ENCODE measurements around the gene TOP1.
"Not testable (repeated sequence)": the region's sequence is repeated elsewhere in the genome, so short reads cannot be mapped to it uniquely, and the experiment has no call there.

Gene TOP1

GRCh38 chr20:40993794-40994540, 34.7 kb upstream of the TOP1 start:
- no peak overlapping the region for H3K4me3 Mint-ChIP-seq
- H3K27me3 Mint-ChIP-seq = peaks cover 8% of the 10 kb centered on the region
- no peaks in the 10 kb centered on the region for H3K9me3 Mint-ChIP-seq
- H3K4me1 Mint-ChIP-seq = peaks cover 16% of the 10 kb centered on the region
- no peak overlapping the region for H3K27ac Mint-ChIP-seq (ENCODE audit: low read depth)
- DNase-seq (ENCODE audit: low spot score in 2 of 2) (no peak), ATAC-seq (replicated peaks; ENCODE audit: extremely low read depth, poor library complexity, severe bottlenecking) (no peak)
- peaks cover 3% of the 10 kb centered on the region for H3K36me3 Mint-ChIP-seq (ENCODE audit: insufficient read depth)

GRCh38 chr20:40996326-40996725, 32.3 kb upstream of the TOP1 start:
- no peak for DNase-seq (ENCODE audit: low spot score in 2 of 2)
- H3K27ac Mint-ChIP-seq (ENCODE audit: low read depth) = no peak overlapping the region
- no peak overlapping the region for H3K4me3 Mint-ChIP-seq
- ATAC-seq (replicated peaks; ENCODE audit: extremely low read depth, poor library complexity, severe bottlenecking) = no peak
- H3K36me3 Mint-ChIP-seq (ENCODE audit: insufficient read depth) = peaks cover 2% of the 10 kb centered on the region
- no peaks in the 10 kb centered on the region for H3K9me3 Mint-ChIP-seq
- H3K4me1 Mint-ChIP-seq = peaks cover 5% of the 10 kb centered on the region
- H3K27me3 Mint-ChIP-seq = peaks cover 8% of the 10 kb centered on the region

- no peaks in the 10 kb centered on the region for H3K9me3 Mint-ChIP-seq
- no peak overlapping the region for H3K4me3 Mint-ChIP-seq
- H3K27ac Mint-ChIP-seq (ENCODE audit: low read depth) = no peak overlapping the region
- H3K4me1 Mint-ChIP-seq = no peaks in the 10 kb centered on the region
- H3K36me3 Mint-ChIP-seq (ENCODE audit: insufficient read depth) = peaks cover under 1% of the 10 kb centered on the region
- ATAC-seq (replicated peaks; ENCODE audit: extremely low read depth, poor library complexity, severe bottlenecking) (no peak), DNase-seq (ENCODE audit: low spot score in 2 of 2) (no peak)
- H3K27me3 Mint-ChIP-seq = peaks cover 8% of the 10 kb centered on the region
Measured at GRCh38 chr20:40997116-40997515, 31.5 kb upstream of the TOP1 start.

GRCh38 chr20:40999841-41000240, 28.8 kb upstream of the TOP1 start:
- Mint-ChIP-seq H3K27me3 (peaks cover 8% of the 10 kb centered on the region), H3K4me1 (peaks cover 9% of the 10 kb centered on the region), H3K4me3 (no peak overlapping the region), H3K36me3 (ENCODE audit: insufficient read depth) (no peaks in the 10 kb centered on the region), H3K9me3 (no peaks in the 10 kb centered on the region), H3K27ac (ENCODE audit: low read depth) (no peak overlapping the region)
- ATAC-seq (replicated peaks; ENCODE audit: extremely low read depth, poor library complexity, severe bottlenecking) (no peak), DNase-seq (ENCODE audit: low spot score in 2 of 2) (no peak)

- ATAC-seq (replicated peaks; ENCODE audit: extremely low read depth, poor library complexity, severe bottlenecking) = no peak
- no peaks in the 10 kb centered on the region for H3K36me3 Mint-ChIP-seq (ENCODE audit: insufficient read depth)
- H3K4me3 Mint-ChIP-seq = no peak overlapping the region
- H3K27ac Mint-ChIP-seq (ENCODE audit: low read depth) = no peak overlapping the region
- H3K4me1 Mint-ChIP-seq = peaks cover 9% of the 10 kb centered on the region
- H3K9me3 Mint-ChIP-seq = no peaks in the 10 kb centered on the region
- DNase-seq (ENCODE audit: low spot score in 2 of 2) = no peak
- H3K27me3 Mint-ChIP-seq = peaks cover 8% of the 10 kb centered on the region
Measured at GRCh38 chr20:41000628-41001027, 28.0 kb upstream of the TOP1 start.

GRCh38 chr20:41001497-41001896, 27.1 kb upstream of the TOP1 start:
- H3K9me3 Mint-ChIP-seq = no peaks in the 10 kb centered on the region
- H3K27me3 Mint-ChIP-seq = peaks cover 8% of the 10 kb centered on the region
- H3K36me3 Mint-ChIP-seq (ENCODE audit: insufficient read depth) = no peaks in the 10 kb centered on the region
- ATAC-seq (replicated peaks; ENCODE audit: extremely low read depth, poor library complexity, severe bottlenecking) (no peak), DNase-seq (ENCODE audit: low spot score in 2 of 2) (no peak)
- H3K4me1 Mint-ChIP-seq = peaks cover 9% of the 10 kb centered on the region
- H3K4me3 Mint-ChIP-seq = no peak overlapping the region
- no peak overlapping the region for H3K27ac Mint-ChIP-seq (ENCODE audit: low read depth)

GRCh38 chr20:41002842-41003142, 25.8 kb upstream of the TOP1 start:
- no peaks in the 10 kb centered on the region for H3K9me3 Mint-ChIP-seq
- ATAC-seq (replicated peaks; ENCODE audit: extremely low read depth, poor library complexity, severe bottlenecking) (no peak), DNase-seq (ENCODE audit: low spot score in 2 of 2) (no peak)
- H3K36me3 Mint-ChIP-seq (ENCODE audit: insufficient read depth) = no peaks in the 10 kb centered on the region
- no peaks in the 10 kb centered on the region for H3K27me3 Mint-ChIP-seq
- no peak overlapping the region for H3K4me3 Mint-ChIP-seq
- peaks cover 13% of the 10 kb centered on the region for H3K4me1 Mint-ChIP-seq
- H3K27ac Mint-ChIP-seq (ENCODE audit: low read depth) = no peak overlapping the region

GRCh38 chr20:41003143-41003935, 25.3 kb upstream of the TOP1 start:
- peak; percentile 95 for ATAC-seq (replicated peaks; ENCODE audit: extremely low read depth, poor library complexity, severe bottlenecking)
- H3K9me3 Mint-ChIP-seq = no peaks in the 10 kb centered on the region
- peaks cover 18% of the 10 kb centered on the region for H3K4me1 Mint-ChIP-seq
- peak; percentile 40 to 47 for DNase-seq (ENCODE audit: low spot score in 2 of 2)
- H3K36me3 Mint-ChIP-seq (ENCODE audit: insufficient read depth) = no peaks in the 10 kb centered on the region
- no peaks in the 10 kb centered on the region for H3K27me3 Mint-ChIP-seq
- peak overlapping the region; percentile 90 for H3K27ac Mint-ChIP-seq (ENCODE audit: low read depth)
- peak overlapping the region; percentile 63 for H3K4me3 Mint-ChIP-seq

GRCh38 chr20:41003936-41004294, 24.7 kb upstream of the TOP1 start:
- peaks cover 22% of the 10 kb centered on the region for H3K4me1 Mint-ChIP-seq
- H3K27me3 Mint-ChIP-seq; H3K36me3 Mint-ChIP-seq (ENCODE audit: insufficient read depth); DNase-seq (ENCODE audit: low spot score in 2 of 2); ATAC-seq (replicated peaks; ENCODE audit: extremely low read depth, poor library complexity, severe bottlenecking); H3K9me3 Mint-ChIP-seq: not testable (repeated sequence)
- peak overlapping the region; percentile 90 for H3K27ac Mint-ChIP-seq (ENCODE audit: low read depth)
- peak overlapping the region; percentile 63 for H3K4me3 Mint-ChIP-seq

- ATAC-seq (replicated peaks; ENCODE audit: extremely low read depth, poor library complexity, severe bottlenecking) (no peak), DNase-seq (ENCODE audit: low spot score in 2 of 2) (no peak)
- no peak overlapping the region for H3K27ac Mint-ChIP-seq (ENCODE audit: low read depth)
- no peaks in the 10 kb centered on the region for H3K27me3 Mint-ChIP-seq
- no peaks in the 10 kb centered on the region for H3K36me3 Mint-ChIP-seq (ENCODE audit: insufficient read depth)
- H3K4me1 Mint-ChIP-seq = peaks cover 22% of the 10 kb centered on the region
- no peak overlapping the region for H3K4me3 Mint-ChIP-seq
- no peaks in the 10 kb centered on the region for H3K9me3 Mint-ChIP-seq
Measured at GRCh38 chr20:41004531-41005360, 23.9 kb upstream of the TOP1 start.

- no peak for ATAC-seq (replicated peaks; ENCODE audit: extremely low read depth, poor library complexity, severe bottlenecking)
- Mint-ChIP-seq H3K27me3 (no peaks in the 10 kb centered on the region), H3K36me3 (ENCODE audit: insufficient read depth) (no peaks in the 10 kb centered on the region), H3K9me3 (no peaks in the 10 kb centered on the region), H3K4me1 (peaks cover 22% of the 10 kb centered on the region), H3K4me3 (no peak overlapping the region), H3K27ac (ENCODE audit: low read depth) (no peak overlapping the region)
- DNase-seq (ENCODE audit: low spot score in 2 of 2) = no peak
Measured at GRCh38 chr20:41005361-41005729, 23.3 kb upstream of the TOP1 start.

- no peaks in the 10 kb centered on the region for H3K27me3 Mint-ChIP-seq
- ATAC-seq (replicated peaks; ENCODE audit: extremely low read depth, poor library complexity, severe bottlenecking) = no peak
Measured at GRCh38 chr20:41006126-41006935, 22.3 kb upstream of the TOP1 start.

More at GRCh38 chr20:41006126-41006935, 22.3 kb upstream of the TOP1 start:
- Mint-ChIP-seq H3K27ac (ENCODE audit: low read depth) (no peak overlapping the region), H3K4me1 (peaks cover 22% of the 10 kb centered on the region), H3K4me3 (no peak overlapping the region), H3K36me3 (ENCODE audit: insufficient read depth) (no peaks in the 10 kb centered on the region), H3K9me3 (no peaks in the 10 kb centered on the region)
- no peak for DNase-seq (ENCODE audit: low spot score in 2 of 2)

Measured in central memory CD8-positive, alpha-beta T cell (primary cell).